ENCODE data around the gene RGL4.

Gene RGL4

DNA sequence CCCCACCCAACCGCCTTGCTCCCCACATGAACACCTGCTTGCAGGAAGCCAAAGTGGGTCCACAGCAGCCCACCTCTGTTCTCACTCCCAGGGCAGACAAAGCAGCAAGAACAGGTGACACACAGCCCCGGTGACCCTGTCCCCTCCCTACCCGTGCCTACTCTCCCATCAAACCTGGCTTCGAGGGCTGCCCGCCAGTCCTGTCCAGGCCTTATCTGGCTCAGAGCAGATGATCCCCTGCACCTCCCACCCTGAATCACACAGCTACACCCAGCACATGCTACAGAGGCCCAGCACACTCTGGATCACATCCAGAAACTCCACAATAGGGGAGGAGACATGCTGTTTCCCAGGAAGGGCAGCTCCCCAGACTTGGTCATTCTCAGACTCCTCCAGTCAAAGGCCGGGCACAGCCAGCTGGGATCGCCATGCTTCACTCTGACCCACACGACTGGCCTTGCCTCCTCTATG is 6.2 kb upstream of the RGL4 start:
- DNase-seq (ENCODE audit: insufficient read length, low spot score) (no peak), FAIRE-seq (no peak)
- TF ChIP-seq, protein P1, sequence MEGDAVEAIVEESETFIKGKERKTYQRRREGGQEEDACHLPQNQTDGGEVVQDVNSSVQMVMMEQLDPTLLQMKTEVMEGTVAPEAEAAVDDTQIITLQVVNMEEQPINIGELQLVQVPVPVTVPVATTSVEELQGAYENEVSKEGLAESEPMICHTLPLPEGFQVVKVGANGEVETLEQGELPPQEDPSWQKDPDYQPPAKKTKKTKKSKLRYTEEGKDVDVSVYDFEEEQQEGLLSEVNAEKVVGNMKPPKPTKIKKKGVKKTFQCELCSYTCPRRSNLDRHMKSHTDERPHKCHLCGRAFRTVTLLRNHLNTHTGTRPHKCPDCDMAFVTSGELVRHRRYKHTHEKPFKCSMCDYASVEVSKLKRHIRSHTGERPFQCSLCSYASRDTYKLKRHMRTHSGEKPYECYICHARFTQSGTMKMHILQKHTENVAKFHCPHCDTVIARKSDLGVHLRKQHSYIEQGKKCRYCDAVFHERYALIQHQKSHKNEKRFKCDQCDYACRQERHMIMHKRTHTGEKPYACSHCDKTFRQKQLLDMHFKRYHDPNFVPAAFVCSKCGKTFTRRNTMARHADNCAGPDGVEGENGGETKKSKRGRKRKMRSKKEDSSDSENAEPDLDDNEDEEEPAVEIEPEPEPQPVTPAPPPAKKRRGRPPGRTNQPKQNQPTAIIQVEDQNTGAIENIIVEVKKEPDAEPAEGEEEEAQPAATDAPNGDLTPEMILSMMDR (IDR thresholded peaks at IDR 0.05; ENCODE audit: insufficient read depth, missing control alignments), result no peak

GRCh38 chr22:23685205-23685784 is 5.5 kb upstream of the RGL4 start:
- TF ChIP-seq, protein P1 (IDR thresholded peaks at IDR 0.05; ENCODE audit: insufficient read depth, missing control alignments), result no peak
- FAIRE-seq, result no peak
- no peak for DNase-seq (ENCODE audit: insufficient read length, low spot score)

DNA sequence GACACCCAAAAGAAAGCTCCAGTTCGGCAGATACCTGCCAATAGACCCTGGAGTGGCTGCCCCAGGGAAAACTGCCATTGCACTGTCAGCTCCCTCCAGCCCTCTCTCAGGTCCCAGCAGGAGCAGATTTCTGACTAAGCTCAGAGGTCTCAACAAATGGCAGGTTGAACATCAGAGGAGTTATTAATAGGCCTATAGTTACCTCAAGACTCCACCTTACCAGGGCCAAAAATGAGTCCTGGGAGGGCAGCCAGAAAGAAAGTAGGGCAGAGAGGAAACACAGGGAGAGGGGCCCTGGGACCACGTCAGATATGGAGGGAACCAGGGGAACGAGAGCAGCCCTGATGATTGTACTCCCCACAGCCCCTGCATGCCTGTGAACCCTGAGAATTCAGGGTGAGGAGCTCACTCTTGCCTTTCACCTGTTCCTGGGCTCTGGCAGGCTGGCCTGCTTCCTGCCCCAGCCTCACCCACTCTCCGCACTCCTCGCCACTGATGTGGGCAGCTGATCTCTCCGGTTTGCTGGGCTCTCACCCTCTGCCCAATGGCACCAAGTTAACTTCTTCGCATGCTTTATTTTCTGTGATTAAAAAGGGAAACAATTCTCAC is 4.3 kb upstream of the RGL4 start:
- FAIRE-seq (no peak), DNase-seq (ENCODE audit: insufficient read length, low spot score) (no peak)
- TF ChIP-seq, protein P1 (IDR thresholded peaks at IDR 0.05; ENCODE audit: insufficient read depth, missing control alignments), result no peak

DNA sequence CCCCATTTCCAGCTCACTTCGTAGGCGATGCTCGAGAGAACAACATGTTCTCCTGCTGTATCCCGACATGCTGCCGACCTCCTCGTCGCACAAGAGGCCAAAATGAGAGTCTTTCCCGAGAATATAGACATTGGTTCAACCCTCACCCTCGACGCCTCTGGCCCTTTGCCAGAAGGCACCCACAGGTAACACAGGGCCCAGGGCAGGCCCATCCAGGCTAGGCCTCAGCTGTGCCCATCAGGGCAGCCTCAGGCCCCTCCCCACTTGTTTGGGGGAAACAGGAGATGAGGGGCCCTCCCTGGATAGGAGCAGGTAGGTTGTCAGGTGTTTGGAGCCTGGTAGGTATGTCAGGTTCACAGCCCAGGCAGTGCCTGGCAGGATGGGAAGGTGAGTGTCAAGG is 2.7 kb upstream of the RGL4 start:
- TF ChIP-seq, protein P1 (IDR thresholded peaks at IDR 0.05; ENCODE audit: insufficient read depth, missing control alignments), result no peak
- DNase-seq (ENCODE audit: insufficient read length, low spot score) (no peak), FAIRE-seq (no peak)

DNA sequence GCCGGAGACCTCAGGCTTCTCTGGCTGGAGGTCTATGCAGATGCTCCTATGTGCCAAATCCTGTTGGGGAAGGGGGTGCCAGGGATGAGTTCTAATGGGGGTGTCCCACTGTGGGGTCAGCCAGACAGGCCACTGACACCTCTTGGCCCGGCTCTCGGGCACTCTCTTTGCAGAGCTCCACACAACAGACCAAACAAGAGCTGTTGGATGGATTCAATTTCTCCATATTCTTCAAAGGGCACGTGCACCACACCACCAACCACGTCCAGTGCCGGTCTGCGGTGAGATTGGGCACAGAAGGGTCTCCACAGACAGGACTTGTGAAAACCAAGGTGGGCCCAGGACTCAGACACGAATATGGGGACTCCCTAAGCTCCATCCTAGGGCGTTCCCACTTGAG is 2.2 kb upstream of the RGL4 start:
- DNase-seq (ENCODE audit: insufficient read length, low spot score), result no peak
- TF ChIP-seq, protein P1 (IDR thresholded peaks at IDR 0.05; ENCODE audit: insufficient read depth, missing control alignments), result no peak
- FAIRE-seq, result no peak

DNA sequence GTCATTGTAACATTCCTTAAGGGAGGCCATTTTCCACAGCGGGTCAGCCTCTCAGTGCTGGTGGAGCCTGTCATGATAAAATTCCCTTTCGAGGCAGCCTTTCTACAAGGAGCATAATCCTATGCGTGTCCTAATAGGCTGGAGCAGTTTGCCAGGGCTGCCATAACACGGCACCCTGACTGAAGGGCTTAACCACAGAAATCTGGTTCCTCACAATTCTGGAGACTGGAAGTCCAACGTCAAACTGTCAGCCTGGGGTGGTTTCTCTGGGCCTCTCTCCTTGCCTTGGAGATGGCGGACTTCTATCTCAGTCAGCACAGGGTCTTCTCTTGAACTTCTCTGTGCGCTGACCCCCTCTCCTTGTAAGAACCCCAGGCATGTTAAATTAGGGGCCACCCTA is 1.4 kb upstream of the RGL4 start:
- DNase-seq (ENCODE audit: insufficient read length, low spot score) (no peak), FAIRE-seq (no peak)
- TF ChIP-seq, protein P1 (IDR thresholded peaks at IDR 0.05; ENCODE audit: insufficient read depth, missing control alignments), result no peak

DNA sequence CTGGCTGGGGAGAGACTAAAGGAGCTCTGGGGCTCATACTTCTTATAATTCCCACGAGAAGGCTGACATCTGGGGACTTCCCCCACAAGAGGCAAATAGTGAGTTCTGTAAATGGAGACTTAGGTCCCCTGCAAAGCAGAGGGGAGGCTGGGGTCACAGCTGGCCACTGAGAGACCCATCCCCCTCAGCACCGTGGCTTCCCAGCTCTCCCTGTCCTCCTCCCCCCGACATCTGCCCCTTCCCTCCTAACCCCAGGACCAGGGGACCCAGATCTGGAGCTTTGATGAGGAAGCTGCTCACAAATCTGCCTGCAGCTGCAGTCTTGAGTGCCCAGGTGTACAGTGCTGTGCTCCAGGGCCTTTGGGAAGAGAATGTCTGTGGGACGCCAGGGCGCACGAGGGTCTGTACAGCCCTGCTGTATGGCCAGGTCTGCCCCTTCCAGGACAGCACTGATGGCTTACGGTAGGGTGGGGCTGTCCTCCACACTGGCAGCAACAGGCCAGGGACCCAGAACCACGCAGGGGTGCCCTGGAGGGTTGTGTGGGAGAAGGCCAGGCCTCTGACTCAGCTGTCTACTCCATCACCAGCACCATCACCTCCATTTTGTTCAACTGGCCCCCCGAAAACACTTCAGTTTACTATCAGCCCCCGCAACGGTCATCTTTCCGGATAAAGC is 1.1 kb downstream of the RGL4 start:
- DNase-seq (ENCODE audit: insufficient read length, low spot score) (no peak), FAIRE-seq (no peak)
- TF ChIP-seq, protein P1 (IDR thresholded peaks at IDR 0.05; ENCODE audit: insufficient read depth, missing control alignments), result no peak

Measured in D721Med (cell line).